Islet of Langerhans (tissue), 1 donor: ENCODE measurements around the gene MMP7.

Experiments used
- FAIRE-seq: peaks from one replicate; lab custom pipeline; 2011; peaks lifted over from hg19 to GRCh38; lab: Jason Lieb, UNC

The MMP7 gene

GRCh38 chr11:102530558-102530957 lies at the start of gene MMP7:
MMP7 (minus strand) TSS chr11:102530747; CDS start chr11:102530700, 47 bp downstream.
- FAIRE-seq = no peak

- no peak for FAIRE-seq
Observed at GRCh38 chr11:102577723-102578122, 47.2 kb upstream of the MMP7 start.

- FAIRE-seq = no peak
Observed at GRCh38 chr11:102577182-102577581, 46.6 kb upstream of the MMP7 start.

GRCh38 chr11:102576350-102576749 lies 45.8 kb upstream of the MMP7 start:
- FAIRE-seq = no peak

- FAIRE-seq = no peak
Observed at GRCh38 chr11:102575012-102575411, 44.5 kb upstream of the MMP7 start.

- no peak for FAIRE-seq
Observed at GRCh38 chr11:102573851-102574250, 43.3 kb upstream of the MMP7 start.

- FAIRE-seq = no peak
Observed at GRCh38 chr11:102572554-102573220, 42.1 kb upstream of the MMP7 start.

- FAIRE-seq = no peak
Observed at GRCh38 chr11:102568851-102569250, 38.3 kb upstream of the MMP7 start.

- FAIRE-seq = no peak
Observed at GRCh38 chr11:102566112-102566511, 35.6 kb upstream of the MMP7 start.

- peak; percentile 72 for FAIRE-seq
Observed at GRCh38 chr11:102564110-102564509, 33.6 kb upstream of the MMP7 start.

GRCh38 chr11:102561636-102562035 lies 31.1 kb upstream of the MMP7 start:
- FAIRE-seq = no peak

- FAIRE-seq = no peak
Observed at GRCh38 chr11:102560555-102561011, 30.0 kb upstream of the MMP7 start.

- no peak for FAIRE-seq
Observed at GRCh38 chr11:102559839-102560238, 29.3 kb upstream of the MMP7 start.

- no peak for FAIRE-seq
Observed at GRCh38 chr11:102555091-102555490, 24.5 kb upstream of the MMP7 start.

- no peak for FAIRE-seq
Observed at GRCh38 chr11:102553835-102554282, 23.3 kb upstream of the MMP7 start.

- FAIRE-seq = no peak
Observed at GRCh38 chr11:102552447-102553194, 22.1 kb upstream of the MMP7 start.

- no peak for FAIRE-seq
Observed at GRCh38 chr11:102552020-102552419, 21.5 kb upstream of the MMP7 start.

- FAIRE-seq = no peak
Observed at GRCh38 chr11:102551169-102551781, 20.7 kb upstream of the MMP7 start.

- no peak for FAIRE-seq
Observed at GRCh38 chr11:102546923-102547471, 16.4 kb upstream of the MMP7 start.

- FAIRE-seq = no peak
Observed at GRCh38 chr11:102546427-102546826, 15.9 kb upstream of the MMP7 start.

- no peak for FAIRE-seq
Observed at GRCh38 chr11:102545701-102546100, 15.2 kb upstream of the MMP7 start.

- FAIRE-seq = no peak
Observed at GRCh38 chr11:102544594-102544993, 14.0 kb upstream of the MMP7 start.

GRCh38 chr11:102539567-102539966 lies 9.0 kb upstream of the MMP7 start:
- no peak for FAIRE-seq
